Muscle of back (tissue), 11 donors: ENCODE results near the gene PCA3. TPM values are rescaled to one million over a fixed set of nuclear protein-coding genes. Genes with fewer than 3 reads are reported as not detected.
A peak's percentile ranks its signal among the peaks of the same experiment; 100 is the strongest.

Experiments used
- DNase-seq, 3 donors: peaks; one replicate each; pipeline versions ENCODE4 v3.0.0 to v3.0.0-alpha.2; 2013
- polyA plus RNA-seq, 10 donors: library from polyadenylated mRNA; unstranded; fragments of 120-200 nt; gene quantifications; one replicate each; pipeline ENCODE4 v1.2.1, GENCODE V29; 2013; ENCODE audit not compliant: insufficient read length in 10 of 10

Gene PCA3
- polyA plus RNA-seq, 10 donors = 0.55 to 1.6 (median 0.99) TPM

- no peak for DNase-seq
Measured at GRCh38 chr9:76827296-76828080, 63.2 kb downstream of the PCA3 start.

DNA sequence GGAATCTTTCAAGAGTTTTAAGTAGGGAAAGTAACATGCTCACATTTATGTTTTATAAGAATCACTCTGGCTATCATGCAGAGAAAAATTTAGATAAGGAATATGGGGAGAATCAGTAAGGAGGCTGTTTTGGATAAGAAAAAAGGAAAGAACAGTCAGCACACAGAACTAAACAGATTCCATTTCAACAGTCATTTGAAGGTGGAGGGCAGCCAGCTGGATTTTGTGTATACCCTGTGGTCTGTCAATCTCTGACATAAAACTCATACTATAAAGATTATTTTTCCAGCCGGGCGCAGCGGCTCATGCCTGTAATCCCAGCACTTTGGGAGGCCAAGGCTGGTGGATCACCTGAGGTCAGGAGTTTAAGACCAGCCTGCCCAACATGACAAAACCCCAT is 64.2 kb downstream of the PCA3 start:
- DNase-seq = no peak

DNA sequence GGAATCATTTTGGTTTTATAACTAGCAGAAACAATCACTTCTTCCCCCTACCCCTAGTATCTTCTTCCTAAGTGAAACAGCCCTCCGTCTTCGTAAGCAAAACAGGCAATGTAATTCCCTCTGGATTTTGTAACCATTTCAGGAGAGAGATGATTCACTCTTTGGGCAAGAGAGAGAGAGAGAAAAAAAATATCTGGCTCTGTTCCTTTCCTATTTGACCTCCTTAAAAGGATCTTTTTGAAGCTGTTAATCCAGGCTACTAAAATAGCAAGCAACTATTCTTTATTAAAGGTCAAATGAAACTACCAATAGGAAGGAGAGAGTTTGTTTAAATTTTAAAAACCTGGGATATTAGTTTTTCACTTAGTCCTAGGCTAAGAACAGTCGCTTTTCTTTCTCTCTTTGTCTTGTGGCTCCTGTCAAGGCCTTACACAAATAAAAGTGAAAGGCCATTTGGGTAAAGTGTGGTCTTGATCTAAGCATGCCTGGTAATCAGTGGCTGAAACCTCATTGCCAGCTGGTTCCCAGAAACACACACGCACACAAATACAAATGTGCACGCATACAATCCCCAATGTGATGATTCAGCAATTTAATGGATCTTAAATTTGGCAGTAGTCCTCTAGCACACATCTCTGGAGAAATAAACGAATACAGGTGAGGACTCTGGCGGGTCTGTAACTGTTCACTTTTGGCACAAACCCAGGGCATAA is 71.5 kb downstream of the PCA3 start:
- DNase-seq = peak; percentile 10 to 81 (median 13)

Other genes with a start within 250 kb of the PCA3 start
- 10 to 100 TPM; 10.3 to 17.7 (median 12.8) TPM for gene PRUNE2, start 141.7 kb downstream of the PCA3 start, polyA plus RNA-seq